Measurements from ENCODE around the gene CCL19. TPM values are rescaled to one million over a fixed set of nuclear protein-coding genes. Genes with fewer than 3 reads are reported as not detected.
"Not testable (repeated sequence)": the region's sequence is repeated elsewhere in the genome, so short reads cannot be mapped to it uniquely, and the experiment has no call there.

Gene CCL19
- total RNA-seq, 2 donors from 2014 or later: not detected

DNA sequence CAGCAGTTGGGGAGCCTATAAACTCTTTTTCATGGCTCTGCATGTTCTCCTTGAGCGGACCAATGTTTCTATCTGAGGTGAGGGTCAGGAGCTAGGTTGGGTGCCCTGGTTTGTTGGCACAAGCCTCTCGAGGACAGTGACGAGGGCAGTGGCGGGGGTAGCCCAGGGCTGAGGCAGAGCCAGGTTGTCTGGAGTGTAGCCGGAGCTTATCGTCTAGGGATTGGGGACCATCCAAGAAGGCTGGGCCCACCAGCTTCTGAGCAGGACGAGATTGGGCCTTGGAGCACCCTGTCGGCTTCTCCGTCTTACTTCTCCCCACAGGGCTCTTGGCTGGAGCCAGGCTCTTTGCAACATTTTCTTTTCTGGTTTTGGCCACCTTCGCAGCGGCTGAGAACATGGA, 32.1 kb upstream of the CCL19 start:
- 80 to 92% methylated on average over 2 to 11 of the region's 11 CpGs for WGBS, 2 experiments (ENCODE audit: insufficient coverage in 1 of 2, insufficient read length in 1 of 2)
- H3K9me3 Mint-ChIP-seq: no peaks in the 10 kb centered on the region
- peaks cover 29% of the 10 kb centered on the region for H3K27me3 Mint-ChIP-seq (ENCODE audit: insufficient read depth)

DNA sequence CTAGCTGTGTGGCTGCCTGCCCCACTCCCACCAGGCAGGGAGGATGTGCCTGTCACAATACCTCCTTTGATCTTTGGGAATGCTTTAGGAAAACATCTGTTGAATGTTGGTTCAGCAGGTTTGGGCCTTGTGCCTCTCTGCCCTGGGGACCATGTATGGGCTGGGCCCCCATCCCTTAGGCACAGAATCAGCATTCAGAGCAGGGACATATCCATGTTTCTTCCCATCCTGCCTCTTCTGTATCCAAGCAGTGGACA, 28.6 kb upstream of the CCL19 start:
- not testable (repeated sequence) for H3K36me3 Mint-ChIP-seq (ENCODE audit: low read depth); H3K4me1 Mint-ChIP-seq; H3K36me3 ChIP-seq (ENCODE audit: control insufficient read depth, insufficient read depth, low read length); H3K9me3 Mint-ChIP-seq; H3K4me3 Mint-ChIP-seq; H3K27ac ChIP-seq (ENCODE audit: low read depth, low read length); H3K4me1 ChIP-seq (ENCODE audit: control insufficient read depth, insufficient read depth, low read length); H3K4me3 ChIP-seq (ENCODE audit: low read length); DNase-seq; H3K27ac Mint-ChIP-seq; H3K27me3 ChIP-seq (ENCODE audit: control insufficient read depth, insufficient read depth, low read length, poor library complexity, severe bottlenecking); H3K9ac ChIP-seq (ENCODE audit: extremely low read depth, low read length, poor library complexity, severe bottlenecking); H3K9me3 ChIP-seq (ENCODE audit: control insufficient read depth, low read length)
- peaks cover 22% of the 10 kb centered on the region for H3K27me3 Mint-ChIP-seq (ENCODE audit: insufficient read depth)

More for the DNA sequence above, 32.1 kb upstream of the CCL19 start:
- Histone ChIP-seq H3K4me3 (ENCODE audit: low read length) (no peak overlapping the region), H3K4me1 (ENCODE audit: control insufficient read depth, insufficient read depth, low read length) (no peaks in the 10 kb centered on the region), H3K9me3 (ENCODE audit: control insufficient read depth, low read length) (no peaks in the 10 kb centered on the region), H3K27me3 (ENCODE audit: control insufficient read depth, insufficient read depth, low read length, poor library complexity, severe bottlenecking) (peaks cover 5% of the 10 kb centered on the region), H3K9ac (ENCODE audit: extremely low read depth, low read length, poor library complexity, severe bottlenecking) (no peak overlapping the region), H3K27ac (ENCODE audit: low read depth, low read length) (no peak overlapping the region), H3K36me3 (ENCODE audit: control insufficient read depth, insufficient read depth, low read length) (no peaks in the 10 kb centered on the region)
- H3K27ac Mint-ChIP-seq: no peak overlapping the region
- TF ChIP-seq, protein P1, sequence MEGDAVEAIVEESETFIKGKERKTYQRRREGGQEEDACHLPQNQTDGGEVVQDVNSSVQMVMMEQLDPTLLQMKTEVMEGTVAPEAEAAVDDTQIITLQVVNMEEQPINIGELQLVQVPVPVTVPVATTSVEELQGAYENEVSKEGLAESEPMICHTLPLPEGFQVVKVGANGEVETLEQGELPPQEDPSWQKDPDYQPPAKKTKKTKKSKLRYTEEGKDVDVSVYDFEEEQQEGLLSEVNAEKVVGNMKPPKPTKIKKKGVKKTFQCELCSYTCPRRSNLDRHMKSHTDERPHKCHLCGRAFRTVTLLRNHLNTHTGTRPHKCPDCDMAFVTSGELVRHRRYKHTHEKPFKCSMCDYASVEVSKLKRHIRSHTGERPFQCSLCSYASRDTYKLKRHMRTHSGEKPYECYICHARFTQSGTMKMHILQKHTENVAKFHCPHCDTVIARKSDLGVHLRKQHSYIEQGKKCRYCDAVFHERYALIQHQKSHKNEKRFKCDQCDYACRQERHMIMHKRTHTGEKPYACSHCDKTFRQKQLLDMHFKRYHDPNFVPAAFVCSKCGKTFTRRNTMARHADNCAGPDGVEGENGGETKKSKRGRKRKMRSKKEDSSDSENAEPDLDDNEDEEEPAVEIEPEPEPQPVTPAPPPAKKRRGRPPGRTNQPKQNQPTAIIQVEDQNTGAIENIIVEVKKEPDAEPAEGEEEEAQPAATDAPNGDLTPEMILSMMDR (conservative IDR thresholded peaks at IDR 0.05): no peak
- no peaks in the 10 kb centered on the region for H3K36me3 Mint-ChIP-seq (ENCODE audit: low read depth)
- DNase-seq: no peak
- H3K4me3 Mint-ChIP-seq: no peak overlapping the region
- H3K4me1 Mint-ChIP-seq: no peaks in the 10 kb centered on the region

DNA sequence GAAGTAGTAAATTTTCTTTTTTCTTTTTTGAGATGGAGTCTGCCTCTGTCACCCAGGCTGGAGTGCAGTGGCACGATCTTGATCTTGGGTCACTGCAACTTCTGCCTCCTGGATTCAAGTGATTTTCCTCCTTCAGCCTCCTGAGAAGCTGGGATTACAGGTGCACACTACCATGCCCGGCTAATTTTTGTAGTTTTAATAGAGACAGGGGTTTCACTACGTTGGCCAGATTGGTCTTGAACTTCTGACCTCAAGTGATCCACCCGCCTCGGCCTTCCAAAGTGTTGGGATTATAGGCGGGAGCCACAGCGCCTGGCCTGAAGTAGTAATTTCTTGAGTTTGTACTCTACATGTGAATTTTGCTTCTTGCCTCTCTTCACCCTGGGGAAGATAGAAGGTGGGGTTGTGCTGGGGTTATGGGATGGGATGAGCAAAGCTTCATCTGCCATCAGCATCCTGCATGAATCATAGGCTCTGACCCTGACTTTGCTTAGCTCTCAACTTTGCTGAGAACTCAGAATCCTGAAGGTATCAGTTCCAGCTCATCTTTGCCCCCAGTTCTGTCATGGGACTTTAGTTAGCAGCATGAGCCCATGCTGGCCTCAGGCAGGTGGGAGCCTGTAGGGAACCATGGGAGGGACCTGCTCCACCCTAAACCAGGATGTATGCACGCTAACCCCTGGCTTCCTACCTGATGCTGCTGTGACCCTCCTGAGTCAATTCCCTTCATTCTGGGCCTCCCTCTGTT, 28.1 kb upstream of the CCL19 start:
- no peak overlapping the region for H3K4me3 Mint-ChIP-seq
- H3K27me3 Mint-ChIP-seq (ENCODE audit: insufficient read depth): peaks cover 25% of the 10 kb centered on the region
- no peak overlapping the region for H3K27ac Mint-ChIP-seq
- no peak overlapping the region for H3K4me3 ChIP-seq (ENCODE audit: low read length)
- peak; percentile 4 for DNase-seq
- no peaks in the 10 kb centered on the region for H3K36me3 Mint-ChIP-seq (ENCODE audit: low read depth)
- no peak overlapping the region for H3K9ac ChIP-seq (ENCODE audit: extremely low read depth, low read length, poor library complexity, severe bottlenecking)
- no peaks in the 10 kb centered on the region for H3K4me1 ChIP-seq (ENCODE audit: control insufficient read depth, insufficient read depth, low read length)
- H3K4me1 Mint-ChIP-seq: peaks cover 9% of the 10 kb centered on the region
- WGBS, 2 experiments (ENCODE audit: insufficient coverage in 1 of 2, insufficient read length in 1 of 2): 79 to 81% methylated on average over 4 to 8 of the region's 8 CpGs
- H3K27ac ChIP-seq (ENCODE audit: low read depth, low read length): no peak overlapping the region
- H3K36me3 ChIP-seq (ENCODE audit: control insufficient read depth, insufficient read depth, low read length): no peaks in the 10 kb centered on the region
- no peaks in the 10 kb centered on the region for H3K9me3 Mint-ChIP-seq
- peaks cover 11% of the 10 kb centered on the region for H3K27me3 ChIP-seq (ENCODE audit: control insufficient read depth, insufficient read depth, low read length, poor library complexity, severe bottlenecking)
- no peaks in the 10 kb centered on the region for H3K9me3 ChIP-seq (ENCODE audit: control insufficient read depth, low read length)
- TF ChIP-seq, protein P1 (conservative IDR thresholded peaks at IDR 0.05): no peak
